Measurements from ENCODE around the gene HBA2. TPM values are rescaled to one million over a fixed set of nuclear protein-coding genes. Genes with fewer than 3 reads are reported as not detected.

The HBA2 gene
- total RNA-seq, 1 donor from 2014 or later = not detected

GRCh38 chr16:130533-131173 is 42.0 kb upstream of the HBA2 start:
- no peak overlapping the region for H3K27ac Mint-ChIP-seq
- H3K36me3 ChIP-seq = no peaks in the 10 kb centered on the region
- H3F3A ChIP-seq (ENCODE audit: low read depth) = no peaks in the 10 kb centered on the region
- peaks cover 17% of the 10 kb centered on the region for H3K79me2 ChIP-seq (ENCODE audit: low read depth)
- H3K4me3 ChIP-seq = no peak overlapping the region
- H3K4me1 Mint-ChIP-seq = no peaks in the 10 kb centered on the region
- H3K4me3 Mint-ChIP-seq = no peak overlapping the region
- no peaks in the 10 kb centered on the region for H3K4me1 ChIP-seq
- no peak for DNase-seq (ENCODE audit: low spot score)
- no peaks in the 10 kb centered on the region for H3K27me3 ChIP-seq
- H3K9me3 ChIP-seq (ENCODE audit: low read depth) = no peaks in the 10 kb centered on the region
- peaks cover 2% of the 10 kb centered on the region for H3K27me3 Mint-ChIP-seq (ENCODE audit: insufficient read depth, low read depth)
- TF ChIP-seq EZH2 (IDR thresholded peaks at IDR 0.05) (no peak), EZH2phosphoT487 (IDR thresholded peaks at IDR 0.05) (no peak)
- TF ChIP-seq, protein P1, sequence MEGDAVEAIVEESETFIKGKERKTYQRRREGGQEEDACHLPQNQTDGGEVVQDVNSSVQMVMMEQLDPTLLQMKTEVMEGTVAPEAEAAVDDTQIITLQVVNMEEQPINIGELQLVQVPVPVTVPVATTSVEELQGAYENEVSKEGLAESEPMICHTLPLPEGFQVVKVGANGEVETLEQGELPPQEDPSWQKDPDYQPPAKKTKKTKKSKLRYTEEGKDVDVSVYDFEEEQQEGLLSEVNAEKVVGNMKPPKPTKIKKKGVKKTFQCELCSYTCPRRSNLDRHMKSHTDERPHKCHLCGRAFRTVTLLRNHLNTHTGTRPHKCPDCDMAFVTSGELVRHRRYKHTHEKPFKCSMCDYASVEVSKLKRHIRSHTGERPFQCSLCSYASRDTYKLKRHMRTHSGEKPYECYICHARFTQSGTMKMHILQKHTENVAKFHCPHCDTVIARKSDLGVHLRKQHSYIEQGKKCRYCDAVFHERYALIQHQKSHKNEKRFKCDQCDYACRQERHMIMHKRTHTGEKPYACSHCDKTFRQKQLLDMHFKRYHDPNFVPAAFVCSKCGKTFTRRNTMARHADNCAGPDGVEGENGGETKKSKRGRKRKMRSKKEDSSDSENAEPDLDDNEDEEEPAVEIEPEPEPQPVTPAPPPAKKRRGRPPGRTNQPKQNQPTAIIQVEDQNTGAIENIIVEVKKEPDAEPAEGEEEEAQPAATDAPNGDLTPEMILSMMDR (IDR thresholded peaks at IDR 0.05) = no peak
- H3K36me3 Mint-ChIP-seq = peaks cover 4% of the 10 kb centered on the region
- H2AFZ ChIP-seq (replicated peaks) = no peak overlapping the region
- no peak overlapping the region for H3K27ac ChIP-seq
- H3K9me3 Mint-ChIP-seq = no peaks in the 10 kb centered on the region
- peaks cover 5% of the 10 kb centered on the region for H4K20me1 ChIP-seq (ENCODE audit: low read depth)
- no peak overlapping the region for H3K4me2 ChIP-seq
- no peak overlapping the region for H3K9ac ChIP-seq

- Mint-ChIP-seq H3K9me3 (no peaks in the 10 kb centered on the region), H3K4me1 (no peaks in the 10 kb centered on the region), H3K27me3 (ENCODE audit: insufficient read depth, low read depth) (peaks cover 2% of the 10 kb centered on the region), H3K4me3 (no peak overlapping the region), H3K27ac (no peak overlapping the region), H3K36me3 (peaks cover 7% of the 10 kb centered on the region)
- Histone ChIP-seq H3K9ac (no peak overlapping the region), H4K20me1 (ENCODE audit: low read depth) (peaks cover 4% of the 10 kb centered on the region), H3K27ac (no peak overlapping the region), H3K4me2 (no peak overlapping the region), H3K79me2 (ENCODE audit: low read depth) (peaks cover 28% of the 10 kb centered on the region), H3K4me3 (no peak overlapping the region), H3K27me3 (no peaks in the 10 kb centered on the region), H3K4me1 (no peaks in the 10 kb centered on the region), H3F3A (ENCODE audit: low read depth) (no peaks in the 10 kb centered on the region), H3K36me3 (no peaks in the 10 kb centered on the region), H2AFZ (replicated peaks) (no peak overlapping the region), H3K9me3 (ENCODE audit: low read depth) (no peaks in the 10 kb centered on the region)
- no peak for TF ChIP-seq EZH2 (IDR thresholded peaks at IDR 0.05)
- TF ChIP-seq EZH2phosphoT487 (IDR thresholded peaks at IDR 0.05) = no peak
- TF ChIP-seq, protein P1 (IDR thresholded peaks at IDR 0.05) = no peak
- DNase-seq (ENCODE audit: low spot score) = no peak
These were observed 40.6 kb upstream of the HBA2 start for GRCh38 chr16:132120-132519.

- Histone ChIP-seq H3K27me3 (no peaks in the 10 kb centered on the region), H3K4me3 (no peak overlapping the region), H3K79me2 (ENCODE audit: low read depth) (peaks cover 34% of the 10 kb centered on the region), H3K4me1 (peaks cover 3% of the 10 kb centered on the region), H3K9me3 (ENCODE audit: low read depth) (no peaks in the 10 kb centered on the region), H3F3A (ENCODE audit: low read depth) (peaks cover 10% of the 10 kb centered on the region), H3K36me3 (no peaks in the 10 kb centered on the region), H3K27ac (no peak overlapping the region), H3K4me2 (no peak overlapping the region), H4K20me1 (ENCODE audit: low read depth) (peaks cover 4% of the 10 kb centered on the region), H3K9ac (no peak overlapping the region), H2AFZ (replicated peaks) (no peak overlapping the region)
- DNase-seq (ENCODE audit: low spot score) = no peak
- Mint-ChIP-seq H3K27me3 (ENCODE audit: insufficient read depth, low read depth) (peaks cover 2% of the 10 kb centered on the region), H3K4me3 (no peak overlapping the region), H3K9me3 (no peaks in the 10 kb centered on the region), H3K36me3 (peaks cover 7% of the 10 kb centered on the region), H3K27ac (no peak overlapping the region), H3K4me1 (no peaks in the 10 kb centered on the region)
- TF ChIP-seq, protein P1 (IDR thresholded peaks at IDR 0.05) = no peak
- TF ChIP-seq EZH2 (IDR thresholded peaks at IDR 0.05) (no peak), EZH2phosphoT487 (IDR thresholded peaks at IDR 0.05) (no peak)
These were observed 39.0 kb upstream of the HBA2 start for GRCh38 chr16:133716-134115.

All from neural progenitor cell (in vitro differentiated cells).